HG03571 (cell line): ENCODE measurements around the gene PSG7.
"Not testable (repeated sequence)": the region's sequence is repeated elsewhere in the genome, so short reads cannot be mapped to it uniquely, and the experiment has no call there.

Experiments used
- ATAC-seq: cut with Tn5 transposase; IDR thresholded peaks from one replicate; pipeline ENCODE4 v1.9.1; 2021; ENCODE audit not compliant: unreplicated experiment

PSG7 gene

DNA sequence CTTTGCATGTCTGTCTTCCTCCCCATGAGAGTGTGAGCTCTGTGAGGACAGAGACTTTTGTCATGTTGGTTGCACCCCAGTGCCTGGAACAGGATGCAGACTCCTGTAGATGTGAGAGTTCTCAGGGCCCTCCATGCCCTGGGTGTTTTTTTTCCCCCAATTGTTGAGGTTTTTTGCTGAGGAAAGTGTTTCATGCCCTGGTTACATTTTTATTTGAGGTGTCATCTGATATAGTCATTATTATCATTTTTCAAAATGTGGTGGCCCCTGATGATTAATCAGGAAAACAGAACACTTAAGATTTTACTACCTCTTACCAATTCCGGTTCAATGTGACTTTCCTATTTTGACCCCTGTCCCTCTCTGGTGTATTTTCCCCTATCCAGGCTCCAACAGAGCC lies 20.1 kb downstream of the PSG7 start:
- ATAC-seq: not testable (repeated sequence)

DNA sequence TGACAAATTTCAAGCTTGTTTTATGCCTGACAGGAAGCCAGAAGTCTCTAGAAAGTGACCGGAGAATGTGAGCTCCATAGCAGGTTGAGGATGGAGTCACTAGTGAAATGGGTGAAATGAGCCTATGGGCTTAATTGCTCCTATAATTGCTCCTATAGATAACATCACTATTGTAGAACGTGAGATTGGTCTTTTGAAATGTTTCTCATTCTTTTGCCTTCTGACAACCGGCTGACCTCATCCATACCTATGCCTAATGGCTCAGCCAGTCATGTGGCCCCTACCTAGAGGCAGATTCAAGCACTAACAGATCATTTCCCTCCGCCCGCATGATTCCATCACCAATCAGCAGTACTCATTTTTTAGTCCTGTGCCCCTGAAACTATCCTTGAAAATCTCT lies 23.5 kb downstream of the PSG7 start:
- ATAC-seq: not testable (repeated sequence)

DNA sequence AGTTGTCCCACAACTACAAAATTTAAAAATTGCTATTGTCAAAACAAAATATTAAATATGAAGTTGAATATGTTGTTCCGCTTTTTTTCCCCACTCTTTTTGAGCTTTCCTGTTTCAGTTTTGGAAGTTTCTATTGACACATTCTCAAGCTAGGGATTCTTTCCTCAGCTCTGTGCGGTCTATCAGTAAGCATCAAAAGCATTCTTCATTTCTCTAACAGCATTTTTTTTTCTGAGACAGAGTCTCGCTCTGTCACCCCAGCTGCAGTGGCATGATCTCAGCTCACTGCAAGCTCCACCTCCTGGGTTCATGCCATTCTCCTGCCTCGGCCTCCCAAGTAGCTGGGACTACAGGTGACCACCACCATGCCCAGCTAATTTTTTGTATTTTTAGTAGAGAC lies 24.1 kb downstream of the PSG7 start:
- not testable (repeated sequence) for ATAC-seq

DNA sequence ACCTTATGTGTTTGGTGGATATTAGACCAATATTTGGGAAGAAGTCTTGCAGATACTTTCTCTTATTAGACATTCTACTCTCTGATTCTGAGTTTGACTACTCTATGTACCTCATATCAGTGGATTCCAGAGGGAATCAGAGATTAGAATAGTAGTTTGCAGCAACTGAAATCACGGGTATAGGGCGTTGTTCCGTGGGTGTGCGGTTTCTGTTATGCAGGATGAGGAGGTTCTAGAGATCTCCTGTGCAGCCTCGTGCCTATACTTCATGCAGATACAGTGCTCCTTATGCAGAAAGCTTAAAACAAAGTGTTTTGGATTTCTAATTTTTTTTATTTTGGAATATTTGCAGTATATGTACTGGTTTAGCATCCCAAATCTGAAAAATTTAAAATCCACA lies 25.3 kb downstream of the PSG7 start:
- not testable (repeated sequence) for ATAC-seq

DNA sequence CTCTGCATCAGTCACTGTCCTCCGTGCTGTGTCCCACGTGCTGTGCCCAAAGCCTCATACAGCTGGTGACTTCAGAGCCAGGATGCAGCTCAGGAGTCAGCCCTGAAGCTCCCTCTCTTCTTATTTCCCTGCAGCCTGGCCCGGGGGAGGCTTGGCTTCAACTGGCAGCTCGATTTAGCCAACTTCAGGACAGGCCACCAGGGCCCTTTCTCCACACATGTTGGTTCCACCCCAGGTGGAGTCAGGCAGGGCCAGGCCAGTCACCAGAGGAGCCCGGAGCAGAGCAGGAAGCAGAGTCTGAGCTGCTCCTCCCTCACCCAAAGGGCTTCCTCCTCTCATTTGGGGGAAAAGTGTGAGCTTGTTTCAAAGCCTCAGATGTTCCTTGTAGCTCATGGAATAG lies 30.8 kb downstream of the PSG7 start:
- ATAC-seq: not testable (repeated sequence)

DNA sequence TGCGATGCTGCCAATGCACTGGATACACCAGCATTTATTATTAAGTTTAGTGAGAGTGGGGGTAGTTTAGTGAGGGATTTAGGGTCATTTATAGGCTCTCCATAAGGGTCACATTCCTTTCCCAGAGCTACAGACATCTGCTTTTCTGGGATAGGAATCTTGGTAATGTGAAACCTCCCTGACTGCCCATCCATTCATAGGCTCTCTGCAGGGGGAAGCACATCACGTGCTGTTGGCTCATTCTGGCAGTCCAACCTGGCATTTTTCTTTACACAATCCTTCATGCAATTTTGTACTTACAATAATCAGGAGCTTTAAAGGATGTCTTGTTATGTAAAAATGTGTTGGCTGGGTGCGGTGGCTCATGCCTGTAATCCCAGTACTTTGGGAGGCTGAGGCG lies 36.4 kb downstream of the PSG7 start:
- ATAC-seq: not testable (repeated sequence)

DNA sequence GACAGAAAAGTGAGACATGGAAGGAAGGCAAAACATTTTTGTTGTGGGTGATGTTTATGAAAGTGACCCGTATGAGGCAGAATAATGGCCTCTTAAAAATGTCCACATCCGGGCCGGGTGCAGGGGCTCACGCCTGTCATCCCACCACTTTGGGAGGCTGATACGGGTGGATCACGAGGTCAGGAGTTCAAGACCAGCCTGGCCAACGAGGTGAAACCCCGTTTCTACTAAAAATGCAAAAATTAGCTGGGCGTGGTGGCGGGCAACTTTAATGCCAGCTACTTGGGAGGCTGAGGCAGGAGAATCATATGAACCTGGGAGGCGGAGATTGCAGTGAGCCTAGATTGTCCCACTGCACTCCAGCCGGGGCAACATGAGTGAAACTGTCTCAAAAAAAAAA lies 37.3 kb downstream of the PSG7 start:
- ATAC-seq: not testable (repeated sequence)

DNA sequence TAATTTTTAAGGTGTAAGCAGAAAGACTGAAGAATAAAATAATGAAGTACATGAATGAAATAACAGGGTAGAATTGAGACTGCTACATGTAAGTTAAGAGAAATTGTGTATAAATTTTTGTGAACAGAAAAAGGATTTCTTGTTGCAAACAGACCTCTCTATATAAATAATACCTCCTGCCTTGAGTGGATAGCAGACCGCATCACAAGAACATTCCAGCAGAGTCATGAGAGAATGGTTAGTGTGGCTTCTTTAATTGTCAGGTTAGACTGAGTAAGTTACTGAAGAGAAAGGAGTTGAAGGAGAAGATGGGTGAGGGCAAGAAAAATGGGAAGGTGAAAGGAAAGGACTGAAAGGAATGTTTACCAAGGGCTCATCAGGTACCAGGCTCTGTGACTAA lies 37.9 kb downstream of the PSG7 start:
- ATAC-seq: not testable (repeated sequence)

DNA sequence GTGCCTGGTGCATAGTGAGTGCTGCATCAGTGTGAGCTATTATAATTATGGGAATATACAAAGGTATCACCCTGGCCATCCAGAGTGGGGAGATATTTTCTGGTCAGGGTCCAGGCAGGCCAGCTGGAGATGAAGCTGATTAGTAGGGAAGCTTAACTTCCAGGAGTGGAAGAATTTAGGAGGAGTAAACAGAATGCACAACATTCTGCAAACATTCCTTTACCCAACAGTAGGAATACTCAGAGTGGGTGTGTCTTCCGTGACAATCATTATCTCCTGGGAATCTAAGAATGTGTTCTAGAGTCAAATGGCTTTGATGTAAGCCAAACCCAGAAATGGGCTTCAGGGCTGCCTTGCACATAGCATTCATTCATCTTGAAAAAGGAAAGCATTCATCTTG lies 38.4 kb downstream of the PSG7 start:
- not testable (repeated sequence) for ATAC-seq

DNA sequence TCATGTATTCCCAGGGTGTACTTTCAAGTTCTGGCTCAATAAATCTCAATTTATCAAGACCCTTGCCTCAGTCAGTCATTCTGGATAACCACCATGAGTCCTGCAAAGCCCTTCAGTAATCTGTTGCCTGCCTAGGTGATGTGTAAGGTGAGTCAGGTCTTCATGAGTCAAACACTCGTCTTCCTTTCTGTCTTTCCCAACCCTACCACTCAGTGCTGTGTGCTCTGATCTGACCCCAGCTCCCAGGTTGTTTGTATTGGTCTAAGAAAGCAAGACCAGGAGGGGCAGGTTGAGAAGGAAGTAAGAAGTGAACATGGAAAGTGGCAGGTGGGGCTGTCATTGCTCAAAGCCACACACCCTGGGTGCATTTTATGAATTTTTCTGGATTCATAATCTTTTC lies 39.3 kb downstream of the PSG7 start:
- ATAC-seq: not testable (repeated sequence)

DNA sequence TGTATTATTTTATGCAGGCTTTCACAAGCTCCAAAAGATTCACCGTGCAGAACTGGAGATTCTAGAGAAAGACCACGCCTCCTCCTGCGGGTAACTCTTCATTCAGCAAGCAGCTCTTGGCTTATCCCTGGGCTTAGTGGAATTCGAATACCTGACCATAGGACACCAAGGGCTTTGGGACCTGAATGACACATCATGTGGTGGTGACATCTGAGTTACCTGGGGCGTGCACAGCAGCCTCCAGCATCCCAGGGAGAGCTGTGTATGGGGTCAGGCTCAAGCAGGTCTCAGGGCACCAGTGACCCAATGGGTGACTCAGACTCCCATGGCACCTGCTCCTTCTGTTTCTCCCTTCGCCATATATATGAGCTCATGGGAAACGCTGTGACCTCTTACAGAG lies 46.6 kb downstream of the PSG7 start:
- ATAC-seq: not testable (repeated sequence)

DNA sequence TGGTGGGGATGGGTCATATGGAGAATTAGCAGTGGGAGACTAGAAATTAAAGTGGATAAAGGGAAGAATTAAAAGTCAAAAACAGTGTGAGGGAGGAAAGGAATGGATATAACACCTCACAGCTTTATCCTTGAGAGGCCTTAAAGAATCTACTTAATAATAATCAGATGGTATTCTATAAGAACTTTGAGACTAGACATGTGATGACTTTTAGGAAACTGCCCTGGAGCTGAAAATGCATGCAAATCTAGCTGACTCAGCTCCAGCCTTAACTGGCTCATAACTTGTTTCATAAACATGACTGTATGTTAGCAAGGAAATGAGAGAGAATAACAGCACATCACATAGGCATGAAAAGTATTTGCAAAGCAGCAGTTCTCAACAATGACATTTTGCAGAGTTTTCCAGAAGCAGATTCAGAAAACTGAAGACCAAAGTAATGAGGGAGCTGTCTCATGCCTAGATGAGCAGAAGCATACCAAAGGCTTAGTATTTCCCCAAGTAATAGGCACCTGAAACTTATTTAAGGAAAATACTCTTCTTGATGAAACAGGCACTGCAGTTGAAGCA lies 49.0 kb downstream of the PSG7 start:
- ATAC-seq: not testable (repeated sequence)

DNA sequence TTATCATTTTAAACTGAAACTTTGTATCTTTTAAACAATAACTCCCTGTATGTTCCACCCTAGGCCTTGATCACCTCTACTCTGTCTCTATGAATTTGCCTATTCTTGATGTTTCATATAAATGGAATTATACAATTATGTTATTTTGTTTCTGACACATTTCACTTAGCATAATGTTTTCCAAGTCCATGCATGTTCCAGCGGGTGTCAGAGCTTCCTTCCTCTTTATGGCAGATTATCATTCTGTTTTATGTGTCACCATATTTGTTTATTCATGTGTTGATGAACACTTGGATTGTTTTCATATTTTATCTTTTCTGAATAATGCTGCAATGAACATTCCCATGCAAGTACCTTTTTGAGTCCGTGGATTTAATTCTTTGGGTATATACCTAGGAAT lies 54.3 kb downstream of the PSG7 start:
- not testable (repeated sequence) for ATAC-seq

DNA sequence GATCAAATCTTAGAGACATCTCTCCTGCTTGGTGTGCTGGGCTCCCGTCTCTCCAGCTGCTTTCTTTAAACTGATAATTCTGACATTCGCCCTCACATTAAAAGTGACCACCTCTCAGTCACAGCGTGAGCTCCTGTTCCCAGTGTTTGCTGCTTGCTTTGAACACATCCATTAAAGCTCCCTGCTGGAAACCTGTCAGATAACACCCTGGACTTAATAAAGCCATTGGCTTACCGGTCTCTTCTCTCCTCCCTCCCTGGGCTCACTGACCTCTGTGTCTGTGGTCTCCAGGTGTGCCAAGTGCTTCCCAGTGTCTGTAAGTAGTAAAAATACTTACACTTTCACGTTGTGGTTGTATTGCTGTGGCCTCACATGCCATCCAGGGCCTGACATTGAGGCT lies 55.0 kb downstream of the PSG7 start:
- not testable (repeated sequence) for ATAC-seq

DNA sequence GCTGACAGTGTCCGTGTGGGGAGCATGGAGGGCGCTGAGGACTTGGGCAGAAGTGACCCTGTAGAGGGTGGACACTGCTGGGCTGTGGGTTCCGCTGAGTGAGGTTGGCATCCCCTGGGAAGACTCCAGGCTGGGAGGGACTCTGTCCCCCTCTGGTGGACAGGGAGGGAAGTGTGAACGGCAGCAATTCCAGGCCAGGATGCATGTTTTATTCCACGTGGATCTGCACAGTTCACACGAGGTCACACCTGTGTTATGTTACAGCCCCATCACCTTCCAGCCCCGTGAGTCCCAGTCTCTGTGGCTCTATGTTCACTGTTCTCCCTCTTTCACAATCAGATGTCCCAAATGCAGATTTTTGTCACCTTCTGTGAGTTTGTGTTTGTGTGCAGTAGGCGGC lies 55.7 kb downstream of the PSG7 start:
- not testable (repeated sequence) for ATAC-seq

DNA sequence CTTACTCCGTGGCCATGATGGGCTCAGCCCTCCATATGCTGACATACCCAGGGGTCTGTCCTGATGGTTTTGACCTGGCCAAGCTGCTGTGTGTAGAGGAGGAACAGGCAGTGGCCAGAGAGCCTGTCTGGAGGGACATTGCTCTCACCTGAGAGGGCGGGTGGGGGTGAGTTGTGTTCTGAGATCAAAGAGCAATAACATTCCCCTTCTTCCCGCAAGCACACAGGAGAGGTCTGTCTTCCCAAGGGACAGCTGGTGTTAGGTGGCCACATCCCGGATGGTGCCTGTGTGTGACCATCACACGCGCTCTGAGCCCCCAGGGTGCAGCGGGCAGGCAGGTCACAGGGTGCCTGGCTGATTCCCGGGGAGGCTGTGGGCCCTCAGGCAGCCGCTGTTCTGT lies 56.4 kb downstream of the PSG7 start:
- ATAC-seq: not testable (repeated sequence)

DNA sequence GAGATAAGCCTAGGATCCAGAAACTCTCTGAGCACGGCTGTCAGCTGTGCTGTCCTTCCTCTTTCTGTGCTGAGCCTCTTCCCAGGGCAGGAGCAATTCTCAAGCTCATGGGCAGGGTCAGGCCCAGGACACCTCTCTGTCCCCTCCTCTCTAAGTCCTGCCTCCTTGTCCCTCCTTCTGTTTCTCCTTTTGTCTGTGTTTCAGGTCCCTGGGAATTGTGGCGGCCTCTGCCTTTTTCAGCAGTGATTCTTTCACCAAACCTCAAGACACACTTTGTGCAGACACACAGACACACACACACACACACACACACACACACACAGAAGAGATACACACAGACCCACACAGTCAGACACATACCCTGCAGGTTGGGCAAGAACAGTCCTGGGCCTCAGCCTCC lies 57.4 kb downstream of the PSG7 start, which contains the start of gene PSG1:
Gene PSG1 (minus strand): TSS at position 101 of the 400 bp plus-strand sequence. CDS start 132 bp downstream, outside the sequence.
- no peak for ATAC-seq

DNA sequence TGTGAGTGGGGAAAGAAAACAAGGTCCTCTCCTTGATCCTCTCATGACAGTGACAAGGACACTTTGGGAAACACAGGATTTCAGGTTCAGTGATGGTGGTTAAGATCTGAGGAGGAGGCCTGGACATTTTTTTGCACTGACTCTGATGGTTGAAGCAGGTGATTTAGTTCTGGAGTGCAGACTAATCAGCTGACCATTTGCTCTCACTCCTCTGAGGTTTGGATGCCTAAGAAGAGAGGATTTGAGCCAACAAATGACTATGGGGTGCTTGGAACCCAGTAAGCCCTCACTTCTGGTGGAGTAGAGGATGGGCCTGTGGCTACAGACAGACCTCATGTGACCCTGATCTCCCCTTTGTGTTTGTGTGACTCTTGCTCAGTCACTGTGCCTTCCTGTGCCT lies 60.4 kb downstream of the PSG7 start:
- ATAC-seq: not testable (repeated sequence)

DNA sequence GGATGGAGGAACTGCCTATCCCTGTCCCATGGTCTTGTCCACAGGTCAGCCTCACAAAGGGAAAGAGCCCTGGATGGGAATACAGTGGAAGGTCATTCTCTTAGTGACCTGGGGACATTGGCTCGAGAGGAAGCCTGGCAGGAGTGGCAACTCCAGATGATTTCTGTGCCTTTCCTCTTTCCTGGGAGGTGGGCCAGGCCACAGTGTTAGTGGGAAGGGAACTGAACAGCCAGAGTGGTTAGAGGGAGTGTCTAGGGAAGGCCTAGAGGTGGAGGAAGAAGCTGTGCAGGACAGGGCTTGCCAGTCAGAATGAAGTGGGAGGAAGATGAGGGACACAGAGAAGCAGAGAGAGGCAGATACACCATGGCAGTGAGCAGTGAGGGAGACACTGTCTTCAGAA lies 61.1 kb downstream of the PSG7 start:
- ATAC-seq: not testable (repeated sequence)

DNA sequence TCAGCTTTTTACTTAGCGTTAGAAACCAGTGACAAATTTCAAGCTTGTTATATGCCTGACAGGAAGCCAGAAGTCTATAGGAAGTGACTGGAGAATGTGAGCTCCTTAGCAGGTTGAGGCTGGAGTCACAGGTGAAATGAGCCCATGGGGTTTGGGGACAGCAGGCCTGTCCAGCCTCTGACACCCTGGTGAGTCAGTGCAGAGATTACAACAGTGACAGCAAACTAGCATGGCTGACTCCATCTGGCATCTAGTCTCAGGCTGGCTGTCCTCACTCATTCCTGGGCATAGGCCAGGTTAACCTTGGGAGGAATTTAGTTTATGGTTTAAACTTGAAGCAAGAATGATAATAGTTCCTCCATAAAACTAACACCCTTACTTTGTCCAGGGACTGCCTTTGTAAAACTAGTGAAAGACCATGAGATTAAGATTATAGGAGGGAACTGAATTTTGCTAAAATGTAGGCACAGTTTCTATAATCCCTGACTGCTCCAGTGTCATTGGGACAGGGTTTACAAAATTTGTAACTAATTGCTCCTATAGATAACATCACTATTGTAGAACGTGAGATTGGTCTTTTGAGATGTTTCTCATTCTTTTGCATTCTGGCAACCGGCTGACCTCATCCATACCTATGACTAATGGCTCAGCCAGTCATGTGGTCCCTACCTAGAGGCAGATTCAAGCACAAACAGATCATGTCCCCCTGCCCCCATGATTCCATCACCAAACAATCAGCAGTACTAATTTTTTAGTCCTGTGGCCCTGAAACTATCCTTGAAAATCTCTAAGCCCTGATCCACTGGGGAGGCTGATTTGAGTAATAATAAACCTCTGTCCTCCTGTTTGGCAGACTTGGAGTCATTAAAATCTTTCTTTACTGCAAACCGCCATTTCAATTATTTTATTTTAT lies 61.9 kb downstream of the PSG7 start:
- not testable (repeated sequence) for ATAC-seq

DNA sequence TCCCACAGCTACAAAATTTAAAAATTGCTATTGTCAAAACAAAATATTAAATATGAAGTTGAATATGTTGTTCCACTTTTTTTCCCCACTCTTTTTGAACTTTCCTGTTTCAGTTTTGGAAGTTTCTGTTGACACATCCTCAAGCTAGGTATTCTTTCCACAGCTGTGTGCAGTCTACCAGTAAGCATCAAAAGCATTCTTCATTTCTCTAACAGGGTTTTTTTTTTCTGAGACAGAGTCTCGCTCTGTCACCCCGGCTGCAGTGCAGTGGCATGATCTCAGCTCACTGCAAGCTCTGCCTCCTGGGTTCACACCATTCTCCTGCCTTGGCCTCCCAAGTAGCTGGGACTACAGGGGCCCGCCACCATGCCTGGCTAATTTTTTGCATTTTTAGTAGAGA lies 62.9 kb downstream of the PSG7 start:
- ATAC-seq: not testable (repeated sequence)
